GM12875 (cell line): Measurements from ENCODE around the gene DYNLT1.

ENCODE experiments used
- H3K4me3 ChIP-seq: one replicate; pipeline ENCODE4 v1.5.1; 2011; ENCODE audit warnings: low read depth, low read length, control low read depth
- CTCF ChIP-seq: IDR thresholded peaks from 2 replicates; pipeline ENCODE4 v1.5.1; 2011; ENCODE audit warnings: low read depth, mild to moderate bottlenecking, control low read depth, inconsistent platforms, low read length, moderate library complexity, borderline replicate concordance; ENCODE audit not compliant: insufficient read depth

Gene DYNLT1

GRCh38 chr6:158589366-158589765 is 55.2 kb downstream of the DYNLT1 start:
- H3K4me3 ChIP-seq: no peak overlapping the region

GRCh38 chr6:158586652-158587051 is 57.9 kb downstream of the DYNLT1 start:
- H3K4me3 ChIP-seq: no peak overlapping the region
- no peak for TF ChIP-seq CTCF

More at GRCh38 chr6:158589366-158589765, 55.2 kb downstream of the DYNLT1 start:
- TF ChIP-seq CTCF: no peak
